GM18951 (cell line): ENCODE results near the gene GRK6.

Experiments used
- POLR2A ChIP-seq: IDR thresholded peaks from 4 replicates; pipeline ENCODE4 v1.6.1; 2011; ENCODE audit warnings: mild to moderate bottlenecking; ENCODE audit not compliant: insufficient read length, insufficient read depth; ENCODE audit errors: extremely low read depth
- in situ Hi-C: fragments of 300-500 bp; cut with MboI; formaldehyde crosslinking; loops from one replicate; pipeline ENCODE4 v1.12.0; 2022; ENCODE audit warnings: low sequenced_read_pairs, mixed read lengths, inconsistent platforms; ENCODE audit not compliant: unreplicated experiment

Gene GRK6

DNA sequence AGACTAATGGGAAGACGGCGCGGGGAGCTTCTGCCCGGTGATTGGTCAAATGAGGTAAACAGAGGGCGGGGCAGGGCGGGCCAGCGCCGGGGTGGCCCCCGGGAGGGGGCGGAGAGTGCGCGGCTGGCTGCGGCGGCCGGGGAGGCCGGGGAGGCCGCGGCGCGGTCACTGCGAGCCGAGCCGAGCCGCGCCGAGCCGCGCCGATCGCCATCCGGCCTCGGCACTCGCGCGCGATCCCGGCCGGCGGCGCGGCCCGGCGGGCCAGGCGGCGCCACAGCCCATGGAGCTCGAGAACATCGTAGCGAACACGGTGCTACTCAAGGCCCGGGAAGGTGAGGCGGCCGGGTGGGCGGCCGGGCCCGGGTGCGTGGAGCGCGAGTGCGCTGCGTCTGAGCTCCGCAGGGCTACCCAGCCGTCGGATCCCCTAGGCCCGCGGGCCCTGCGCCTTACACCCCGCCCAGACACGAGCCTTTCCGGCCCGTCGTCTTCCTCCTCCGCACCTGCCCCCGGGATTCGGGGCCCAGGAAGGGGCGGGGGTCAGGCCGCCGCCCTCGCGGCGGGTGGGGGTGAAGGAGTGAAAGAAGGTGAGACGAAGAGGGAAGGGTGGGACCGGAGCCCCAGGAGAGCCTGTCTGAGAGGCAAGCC, at the start of gene GRK6:
TSS of gene GRK6 (plus strand) at position 111 of the 645 bp plus-strand sequence. CDS start at position 281, 170 bp downstream.
- in situ Hi-C loops = no loop called here
- TF ChIP-seq POLR2A = peak; percentile 79

DNA sequence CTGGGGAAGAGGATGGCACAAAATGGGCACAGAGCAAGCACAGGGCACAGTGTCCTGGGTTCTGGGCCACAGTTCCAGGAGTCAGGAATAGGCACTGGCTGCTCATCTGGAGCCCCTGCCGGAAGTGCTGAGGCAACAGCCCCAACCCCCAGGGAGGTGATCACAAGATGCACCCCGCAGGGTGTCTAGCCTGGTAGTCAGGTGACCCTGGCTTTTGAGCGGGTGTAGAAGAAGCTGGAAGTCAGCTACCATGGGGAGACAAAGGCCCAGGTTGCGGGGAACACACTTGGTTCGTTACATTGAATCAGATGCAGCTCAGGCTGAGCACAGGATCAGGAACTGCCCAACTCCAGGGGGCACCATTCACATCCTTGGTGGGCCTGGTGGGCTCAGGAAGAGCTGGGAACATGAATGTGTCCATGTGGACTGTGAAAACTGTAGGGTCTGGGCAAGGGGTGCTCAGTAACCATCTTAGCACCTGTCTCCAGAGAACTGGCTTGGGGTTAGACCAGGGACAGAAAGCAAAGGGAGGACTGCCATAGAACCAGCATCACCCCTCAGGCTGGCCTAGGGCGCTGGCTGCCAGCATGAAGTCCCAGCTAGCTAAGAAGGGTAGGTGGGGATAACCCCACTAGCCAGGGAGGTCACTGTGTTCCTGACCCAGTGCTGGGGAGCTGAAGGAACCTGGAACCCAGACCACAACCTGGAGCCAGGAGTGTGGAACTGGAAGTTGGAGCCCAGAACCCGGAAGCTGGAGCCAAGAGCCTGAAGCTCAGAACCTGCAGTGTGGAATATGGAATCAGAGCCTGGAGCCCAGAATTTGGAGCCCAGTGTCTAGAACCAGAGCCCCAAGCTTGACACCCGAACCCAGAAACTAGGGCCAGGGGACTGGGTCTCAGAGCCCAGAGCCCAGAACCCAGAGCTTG, 48.4 kb upstream of the GRK6 start:
- in situ Hi-C loops = no loop called here
- no peak for TF ChIP-seq POLR2A

DNA sequence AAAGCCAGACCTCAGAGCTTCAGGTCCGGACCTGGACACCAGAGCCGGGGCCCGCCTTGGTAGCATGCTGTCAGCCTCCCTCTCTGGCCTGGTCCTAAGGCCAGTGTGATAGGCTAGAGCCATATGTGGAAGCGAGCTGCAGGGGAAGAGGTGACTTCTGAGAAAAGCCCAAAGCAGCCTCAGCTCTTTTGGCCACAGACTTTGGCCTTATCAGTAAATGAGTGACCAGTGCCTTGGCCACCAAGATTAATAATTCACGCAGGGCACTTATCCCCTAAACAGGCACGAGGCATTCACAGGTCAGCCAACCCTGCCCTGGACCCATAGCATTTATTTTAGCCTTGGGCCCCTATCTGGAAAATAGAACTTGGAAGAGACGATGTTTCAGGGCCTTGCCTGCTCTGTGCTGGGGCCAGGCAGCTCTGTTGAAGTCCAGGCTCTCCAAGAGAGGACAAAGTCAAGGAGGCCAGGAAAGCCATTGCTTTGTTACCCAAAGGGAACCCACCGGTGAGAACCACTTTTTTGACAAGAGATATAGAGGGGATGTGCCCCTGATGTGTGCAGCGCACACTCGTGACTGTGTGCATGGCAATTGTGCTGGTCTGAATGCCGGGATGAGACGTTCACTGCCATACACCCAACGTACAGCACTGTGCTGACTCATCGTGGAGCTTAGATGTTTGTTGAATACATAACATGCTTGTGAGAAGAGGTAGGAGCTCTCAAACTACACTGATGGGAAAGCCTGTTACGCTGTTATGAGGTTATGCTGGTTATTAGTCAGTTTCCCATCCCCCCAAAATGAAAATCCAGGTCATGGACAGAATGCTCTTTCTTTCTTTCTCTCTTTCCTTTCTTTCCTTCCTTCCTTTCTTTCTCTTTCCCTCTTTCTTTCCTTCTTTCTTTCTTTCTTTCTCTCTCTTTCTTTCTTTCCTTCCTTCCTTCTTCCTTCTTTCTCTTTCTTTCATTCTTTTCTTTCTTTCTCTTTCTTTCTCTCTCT, 47.3 kb upstream of the GRK6 start:
- in situ Hi-C loops = no loop called here
- TF ChIP-seq POLR2A = peak; percentile 44

DNA sequence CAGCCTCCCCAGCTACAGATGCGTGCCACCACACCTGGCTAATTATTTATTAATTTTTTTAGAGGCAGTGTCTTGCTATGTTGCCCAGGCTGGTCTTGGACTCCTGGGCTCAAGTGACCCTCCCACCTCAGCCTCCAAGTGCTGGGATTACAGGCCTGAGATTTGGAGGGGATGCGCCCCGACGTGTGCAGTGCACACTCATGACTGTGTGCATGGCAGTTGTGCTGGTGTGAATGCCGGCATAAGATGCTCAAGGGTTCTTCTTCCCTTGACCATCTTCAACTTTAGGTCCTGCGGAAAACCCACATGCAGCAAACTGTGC, 45.7 kb upstream of the GRK6 start:
- TF ChIP-seq POLR2A = no peak
- in situ Hi-C loops = no loop called here

DNA sequence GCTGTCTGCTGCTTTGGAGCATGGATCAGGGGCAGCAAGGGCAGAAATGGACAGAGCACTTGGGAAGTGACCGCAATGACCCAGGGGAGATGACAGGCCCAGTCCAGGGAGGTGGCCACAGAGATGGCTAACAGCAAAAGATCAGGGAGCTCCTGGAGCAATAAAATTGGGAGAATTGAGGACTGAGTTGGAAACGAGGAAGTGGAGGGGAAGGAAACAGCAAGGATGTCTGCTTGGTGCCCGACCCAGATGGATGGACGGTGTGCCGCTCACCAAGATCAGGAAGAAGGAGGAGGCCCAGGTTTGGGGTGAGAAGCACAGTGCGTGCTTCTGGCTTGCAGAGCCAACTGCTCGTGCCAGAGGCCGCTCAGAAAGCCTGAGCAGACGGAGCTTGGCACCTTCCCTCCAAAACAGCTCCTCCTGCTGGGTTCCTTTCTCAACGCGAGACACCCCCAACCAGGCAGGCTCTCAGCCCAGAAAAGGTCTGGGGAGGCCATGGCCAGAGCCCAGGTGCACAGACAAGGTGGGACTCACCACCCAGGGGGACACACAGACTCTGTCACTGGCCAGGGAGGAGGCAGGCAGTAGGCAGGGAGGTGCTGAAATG, 44.0 kb upstream of the GRK6 start:
- in situ Hi-C loops = no loop called here
- no peak for TF ChIP-seq POLR2A

DNA sequence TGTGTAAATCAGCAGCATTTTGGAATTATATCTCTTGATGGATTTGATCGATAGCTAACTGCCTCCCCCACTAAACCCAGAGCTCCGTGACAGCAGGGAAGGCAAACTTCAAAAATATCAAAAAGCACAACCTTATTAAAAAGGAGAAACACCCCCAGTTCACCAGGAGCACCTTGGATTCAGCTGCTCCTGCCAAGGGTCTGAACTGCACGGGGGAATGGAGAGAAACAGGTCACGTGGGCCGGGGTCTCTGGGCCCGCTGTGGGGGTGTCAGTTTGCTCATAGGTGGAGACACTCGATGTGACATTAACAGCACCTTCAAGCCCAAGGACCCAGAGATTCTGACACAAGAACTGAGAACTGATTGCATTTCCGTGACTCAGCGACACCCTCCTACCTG, 43.3 kb upstream of the GRK6 start:
- no peak for TF ChIP-seq POLR2A
- in situ Hi-C loops = no loop called here

DNA sequence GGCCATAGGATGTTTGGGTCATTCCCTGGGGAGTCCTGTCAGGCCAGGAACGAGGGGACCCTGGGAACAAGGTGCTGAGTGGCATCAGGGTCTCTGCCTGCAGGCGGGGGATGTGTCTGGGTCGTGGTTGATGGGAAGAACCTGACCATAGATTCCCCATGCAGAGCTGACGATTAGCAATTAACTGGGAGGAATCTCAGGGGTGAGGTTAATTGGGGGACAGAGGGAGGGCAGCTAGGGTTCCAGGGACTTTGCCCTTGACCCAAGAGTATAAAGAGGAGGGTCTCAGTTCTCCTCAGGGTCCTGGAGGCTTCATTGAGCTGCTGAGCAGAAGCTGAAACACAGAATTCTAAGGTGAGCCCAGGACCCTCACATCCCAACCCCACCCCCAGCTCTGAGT, 42.3 kb upstream of the GRK6 start, which contains the start of gene SLC34A1:
TSS of gene SLC34A1 (plus strand) at position 301 of the 400 bp plus-strand sequence. CDS start 1,308 bp downstream, outside the sequence.
- TF ChIP-seq POLR2A = no peak
- in situ Hi-C loops = no loop called here

DNA sequence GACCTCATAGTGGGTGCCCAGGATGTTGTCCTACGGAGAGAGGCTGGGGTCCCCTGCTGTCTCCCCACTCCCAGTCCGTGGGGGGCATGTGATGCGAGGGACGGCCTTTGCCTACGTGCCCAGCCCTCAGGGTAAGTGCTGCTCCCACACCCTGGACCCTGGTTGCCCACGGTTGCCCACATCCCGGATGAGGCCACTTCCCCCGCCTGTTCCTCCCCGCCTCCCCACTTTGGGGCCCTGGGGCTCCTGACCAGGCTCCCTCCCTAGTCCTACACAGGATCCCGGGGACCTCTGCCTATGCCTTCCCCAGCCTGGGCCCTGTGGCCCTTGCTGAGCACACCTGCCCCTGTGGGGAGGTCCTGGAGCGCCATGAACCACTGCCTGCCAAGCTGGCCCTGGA, 40.8 kb upstream of the GRK6 start:
- in situ Hi-C loops = no loop called here

DNA sequence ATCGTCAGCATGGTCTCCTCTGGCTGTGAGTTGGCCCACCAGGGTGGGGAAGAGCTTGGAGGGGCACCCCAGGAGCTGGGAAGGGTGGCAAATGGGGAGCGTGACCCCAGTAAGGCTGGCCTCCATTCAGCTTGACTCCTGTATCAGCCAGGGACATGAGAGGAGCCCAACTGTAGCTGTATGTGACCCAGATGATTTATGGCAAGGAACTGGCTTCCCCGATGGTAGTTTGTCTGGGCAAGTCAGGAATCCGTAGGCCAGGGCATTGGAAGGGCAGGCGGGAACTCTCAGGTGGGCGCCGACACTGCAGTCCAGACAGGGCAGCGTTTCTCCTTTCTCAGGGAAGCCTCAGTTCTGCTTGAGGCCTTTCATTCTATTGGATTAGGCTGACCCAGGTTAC, 39.9 kb upstream of the GRK6 start:
- in situ Hi-C loops = no loop called here

More for the DNA sequence above, 40.8 kb upstream of the GRK6 start:
- TF ChIP-seq POLR2A = no peak

DNA sequence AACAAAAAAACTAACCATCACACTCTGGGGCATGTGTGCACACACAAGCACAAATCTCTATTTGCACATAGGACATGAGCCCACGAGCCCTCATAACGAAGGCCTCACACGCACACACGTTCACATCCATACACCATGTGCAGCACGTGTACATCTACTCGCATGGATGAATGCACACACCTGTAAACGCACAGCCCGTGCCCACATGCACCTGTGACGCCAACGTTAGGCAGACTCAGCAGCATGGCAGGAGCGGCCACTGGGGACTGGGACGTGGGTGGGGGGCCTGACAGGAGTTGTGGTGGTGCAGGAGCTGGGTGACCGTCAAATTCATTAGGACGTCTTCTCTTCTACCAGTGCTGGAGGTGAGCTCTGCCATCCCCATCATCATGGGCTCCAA, 39.1 kb upstream of the GRK6 start:
- no peak for TF ChIP-seq POLR2A
- in situ Hi-C loops = no loop called here

More for the DNA sequence above, 39.9 kb upstream of the GRK6 start:
- TF ChIP-seq POLR2A = no peak

DNA sequence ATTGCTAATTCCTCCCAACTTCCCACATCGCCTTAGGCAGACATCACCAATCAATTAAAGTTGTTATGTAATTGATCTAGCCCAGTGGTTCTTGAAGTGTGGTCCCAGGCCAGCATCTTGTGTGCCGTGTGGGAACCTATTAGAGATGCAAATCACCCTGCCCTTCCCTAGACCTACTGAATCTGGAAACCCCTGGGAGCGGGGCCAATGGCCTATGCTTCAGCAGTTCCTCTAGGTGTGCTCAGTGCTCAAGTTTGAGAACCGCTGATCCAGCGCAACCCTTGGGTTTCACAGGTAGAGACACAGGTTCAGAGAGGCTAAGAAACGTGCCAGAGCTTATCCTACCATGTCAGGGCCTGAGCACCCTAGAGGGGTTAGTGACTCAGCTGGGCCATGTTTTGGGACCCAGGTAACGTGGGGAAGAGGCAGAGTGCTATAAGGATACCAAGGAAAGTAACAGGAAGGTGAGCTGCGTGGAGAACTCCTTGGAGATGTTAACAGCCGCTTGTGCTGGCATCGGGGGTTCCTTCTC, 37.9 kb upstream of the GRK6 start:
- in situ Hi-C loops = no loop called here
- TF ChIP-seq POLR2A = no peak
